HG02642 (cell line): Measurements from ENCODE around the gene BTNL3.
"Not testable (repeated sequence)": the region's sequence is repeated elsewhere in the genome, so short reads cannot be mapped to it uniquely, and the experiment has no call there.

ENCODE experiments used
- ATAC-seq: cut with Tn5 transposase; IDR thresholded peaks from one replicate; pipeline ENCODE4 v1.9.1; 2021; ENCODE audit warnings: mild to moderate bottlenecking; ENCODE audit not compliant: unreplicated experiment, poor library complexity

BTNL3 gene

GRCh38 chr5:181017448-181017847, 28.8 kb downstream of the BTNL3 start:
- ATAC-seq = not testable (repeated sequence)

GRCh38 chr5:181020688-181021087, 32.0 kb downstream of the BTNL3 start:
- no peak for ATAC-seq

- ATAC-seq = no peak
Measured at GRCh38 chr5:181024245-181025064, 35.8 kb downstream of the BTNL3 start.

GRCh38 chr5:181027452-181028031, 38.9 kb downstream of the BTNL3 start:
- ATAC-seq = no peak

- no peak for ATAC-seq
Measured at GRCh38 chr5:181028032-181028819, 39.6 kb downstream of the BTNL3 start.

GRCh38 chr5:181031716-181032115, 43.1 kb downstream of the BTNL3 start:
- no peak for ATAC-seq

- ATAC-seq = no peak
Measured at GRCh38 chr5:181035991-181036815, 47.6 kb downstream of the BTNL3 start.

GRCh38 chr5:181036816-181037364, 48.2 kb downstream of the BTNL3 start:
- ATAC-seq = no peak

GRCh38 chr5:181037365-181037861, 48.8 kb downstream of the BTNL3 start:
- ATAC-seq = no peak

- ATAC-seq = no peak
Measured at GRCh38 chr5:181039471-181039870, 50.8 kb downstream of the BTNL3 start.

- no peak for ATAC-seq
Measured at GRCh38 chr5:181039931-181040630, 51.4 kb downstream of the BTNL3 start, which contains the start of gene BTNL9. Gene BTNL9 (plus strand): TSS chr5:181040266. CDS start chr5:181045490, 5,224 bp downstream.

- ATAC-seq = no peak
Measured at GRCh38 chr5:181040631-181040945, 51.9 kb downstream of the BTNL3 start.

GRCh38 chr5:181041043-181041442, 52.4 kb downstream of the BTNL3 start:
- no peak for ATAC-seq

GRCh38 chr5:181042036-181042713, 53.5 kb downstream of the BTNL3 start:
- no peak for ATAC-seq

GRCh38 chr5:181042722-181043121, 54.1 kb downstream of the BTNL3 start:
- ATAC-seq = no peak

GRCh38 chr5:181043285-181044092, 54.8 kb downstream of the BTNL3 start:
- ATAC-seq = no peak

GRCh38 chr5:181044093-181044599, 55.5 kb downstream of the BTNL3 start:
- no peak for ATAC-seq
